Tibial nerve (tissue), 3 donors: ENCODE data around the gene NFAT5.

Experiments used
- CTCF ChIP-seq, 5 experiments: fragments of 200-600 bp in 3 of 5; fragments of 450-650 bp in 2 of 5; sonication (generic) in 3 of 5; IDR thresholded peaks; one replicate each; pipeline ENCODE4 v1.5.1; 2016 to 2019; ENCODE audit warnings: antibody characterized with exemption in 5 of 5, mild to moderate bottlenecking in 3 of 5, moderate library complexity in 2 of 5
- POLR2A ChIP-seq, 2 donors: fragments of 450-650 bp; IDR thresholded peaks; one replicate each; pipeline ENCODE4 v1.6.1; 2017; ENCODE audit warnings: antibody characterized with exemption in 2 of 2, mild to moderate bottlenecking in 2 of 2, moderate library complexity in 2 of 2

DNA sequence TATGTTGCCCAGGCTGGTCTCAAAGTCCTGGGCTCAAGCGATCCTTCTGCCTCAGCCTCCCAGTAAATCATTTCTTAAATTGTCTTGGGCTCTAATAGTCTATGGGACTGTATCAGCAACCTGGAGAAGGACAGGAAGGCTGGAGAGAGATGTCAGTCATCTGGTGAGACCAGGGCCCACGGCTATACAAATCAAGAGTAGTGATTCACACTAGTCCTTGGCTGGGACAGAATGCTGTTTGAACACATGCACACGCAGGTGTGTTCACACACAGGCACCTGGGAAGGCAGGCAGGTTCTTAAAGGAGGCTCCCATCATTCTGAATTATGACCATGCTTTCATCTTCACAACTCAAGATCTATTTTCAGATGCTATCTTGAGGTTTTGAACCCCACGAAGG is 146.5 kb downstream of the NFAT5 start:
- TF ChIP-seq POLR2A (IDR thresholded peaks at IDR 0.05) (no peak), CTCF (IDR thresholded peaks at IDR 0.05) (no peak)
